ENCODE data around the gene GIMAP7.

GIMAP7 gene

GRCh38 chr7:150514748-150515222 is at the start of gene GIMAP7:
Gene GIMAP7 (plus strand): TSS chr7:150514872. CDS start chr7:150519975, 5,103 bp downstream.
- POLR2A ChIA-PET: no interaction called here
- CTCF ChIA-PET: no interaction called here
- DNase-seq (ENCODE audit: extremely low spot score): no peak
- no peak for TF ChIP-seq L3MBTL2 (conservative IDR thresholded peaks at IDR 0.05)
- no peak for TF ChIP-seq FOXA1 (IDR thresholded peaks at IDR 0.05)
- TF ChIP-seq SP1 (IDR thresholded peaks at IDR 0.05): no peak
- no peak for TF ChIP-seq PKNOX1 (IDR thresholded peaks at IDR 0.05)
- TF ChIP-seq FOXK2 (IDR thresholded peaks at IDR 0.05): no peak
- no peak for TF ChIP-seq ZNF384 (IDR thresholded peaks at IDR 0.05)

GRCh38 chr7:150464962-150465361 is 49.7 kb upstream of the GIMAP7 start:
- DNase-seq (ENCODE audit: extremely low spot score): no peak
- no peak for TF ChIP-seq TARDBP (IDR thresholded peaks at IDR 0.05)
- TF ChIP-seq CTBP1 (IDR thresholded peaks at IDR 0.05; ENCODE audit: borderline replicate concordance): no peak
- no peak for TF ChIP-seq FOXK2 (IDR thresholded peaks at IDR 0.05)
- TF ChIP-seq NFRKB (IDR thresholded peaks at IDR 0.05): no peak
- TF ChIP-seq LEF1 (IDR thresholded peaks at IDR 0.05; ENCODE audit: borderline replicate concordance): no peak
- TF ChIP-seq HDGF (IDR thresholded peaks at IDR 0.05; ENCODE audit: borderline replicate concordance): no peak
- TF ChIP-seq ARNT (IDR thresholded peaks at IDR 0.05): no peak
- POLR2A ChIA-PET: no interaction called here
- CTCF ChIA-PET: interaction anchor here (0.5 kb wide), 1 partner anchor 74 kb away, joined by 3 read pairs; no protein-coding TSS in a partner anchor

GRCh38 chr7:150465414-150465813 is 49.3 kb upstream of the GIMAP7 start:
- no peak for TF ChIP-seq ARNT (IDR thresholded peaks at IDR 0.05)
- ChIA-PET POLR2A (no interaction called here), CTCF (interaction anchor here (0.5 kb wide), 1 partner anchor 73 kb away, joined by 3 read pairs; no protein-coding TSS in a partner anchor)
- no peak for DNase-seq (ENCODE audit: extremely low spot score)

GRCh38 chr7:150466477-150466876 is 48.2 kb upstream of the GIMAP7 start:
- POLR2A ChIA-PET: no interaction called here
- TF ChIP-seq L3MBTL2 (conservative IDR thresholded peaks at IDR 0.05): no peak
- TF ChIP-seq PKNOX1 (IDR thresholded peaks at IDR 0.05): no peak
- no peak for TF ChIP-seq FOXA1 (IDR thresholded peaks at IDR 0.05)
- TF ChIP-seq TARDBP (IDR thresholded peaks at IDR 0.05): no peak
- no peak for TF ChIP-seq LEF1 (IDR thresholded peaks at IDR 0.05; ENCODE audit: borderline replicate concordance)
- no peak for TF ChIP-seq CTBP1 (IDR thresholded peaks at IDR 0.05; ENCODE audit: borderline replicate concordance)
- no peak for TF ChIP-seq HDGF (IDR thresholded peaks at IDR 0.05; ENCODE audit: borderline replicate concordance)
- no peak for TF ChIP-seq ZNF384 (IDR thresholded peaks at IDR 0.05)
- CTCF ChIA-PET: no interaction called here
- no peak for DNase-seq (ENCODE audit: extremely low spot score)

GRCh38 chr7:150468241-150468640 is 46.4 kb upstream of the GIMAP7 start:
- CTCF ChIA-PET: interaction anchor here (0.6 to 0.9 kb wide), 2 partner anchors 48 to 798 kb away, joined by 3 read pairs; no protein-coding TSS in a partner anchor
- POLR2A ChIA-PET: no interaction called here
- TF ChIP-seq LEF1 (IDR thresholded peaks at IDR 0.05; ENCODE audit: borderline replicate concordance) (no peak), L3MBTL2 (conservative IDR thresholded peaks at IDR 0.05) (no peak), FOXA1 (IDR thresholded peaks at IDR 0.05) (no peak), ZNF384 (IDR thresholded peaks at IDR 0.05) (no peak), BHLHE40 (IDR thresholded peaks at IDR 0.05; ENCODE audit: borderline replicate concordance) (no peak), SUZ12 (IDR thresholded peaks at IDR 0.05) (no peak), SP1 (IDR thresholded peaks at IDR 0.05) (no peak), TARDBP (IDR thresholded peaks at IDR 0.05) (no peak), NFRKB (IDR thresholded peaks at IDR 0.05) (no peak), ELF4 (IDR thresholded peaks at IDR 0.05) (no peak), HDGF (IDR thresholded peaks at IDR 0.05; ENCODE audit: borderline replicate concordance) (no peak), ARNT (IDR thresholded peaks at IDR 0.05) (no peak), FOXM1 (IDR thresholded peaks at IDR 0.05; ENCODE audit: borderline replicate concordance) (no peak)
- DNase-seq (ENCODE audit: extremely low spot score): no peak

- CTCF ChIA-PET: interaction anchor here (0.7 to 1.1 kb wide), 2 partner anchors 15 to 16 kb away, joined by 3 read pairs; no protein-coding TSS in a partner anchor
- POLR2A ChIA-PET: no interaction called here
- DNase-seq (ENCODE audit: extremely low spot score): no peak
- no peak for TF ChIP-seq SP1 (IDR thresholded peaks at IDR 0.05)
- TF ChIP-seq SUZ12 (IDR thresholded peaks at IDR 0.05): no peak
- no peak for TF ChIP-seq BHLHE40 (IDR thresholded peaks at IDR 0.05; ENCODE audit: borderline replicate concordance)
- no peak for TF ChIP-seq ELF4 (IDR thresholded peaks at IDR 0.05)
- no peak for TF ChIP-seq L3MBTL2 (conservative IDR thresholded peaks at IDR 0.05)
- TF ChIP-seq FOXK2 (IDR thresholded peaks at IDR 0.05): no peak
- no peak for TF ChIP-seq FOXA1 (IDR thresholded peaks at IDR 0.05)
- no peak for TF ChIP-seq LEF1 (IDR thresholded peaks at IDR 0.05; ENCODE audit: borderline replicate concordance)
- no peak for TF ChIP-seq HDGF (IDR thresholded peaks at IDR 0.05; ENCODE audit: borderline replicate concordance)
- no peak for TF ChIP-seq TARDBP (IDR thresholded peaks at IDR 0.05)
- no peak for TF ChIP-seq PKNOX1 (IDR thresholded peaks at IDR 0.05)
- no peak for TF ChIP-seq ZNF384 (IDR thresholded peaks at IDR 0.05)
- no peak for TF ChIP-seq NFRKB (IDR thresholded peaks at IDR 0.05)
- TF ChIP-seq CTBP1 (IDR thresholded peaks at IDR 0.05; ENCODE audit: borderline replicate concordance): no peak
- TF ChIP-seq FOXM1 (IDR thresholded peaks at IDR 0.05; ENCODE audit: borderline replicate concordance): no peak
Observed at GRCh38 chr7:150471886-150472285, 42.8 kb upstream of the GIMAP7 start.

- no peak for DNase-seq (ENCODE audit: extremely low spot score)
- TF ChIP-seq L3MBTL2 (conservative IDR thresholded peaks at IDR 0.05) (no peak), LEF1 (IDR thresholded peaks at IDR 0.05; ENCODE audit: borderline replicate concordance) (no peak), SUZ12 (IDR thresholded peaks at IDR 0.05) (no peak), CTBP1 (IDR thresholded peaks at IDR 0.05; ENCODE audit: borderline replicate concordance) (no peak), TARDBP (IDR thresholded peaks at IDR 0.05) (no peak), FOXM1 (IDR thresholded peaks at IDR 0.05; ENCODE audit: borderline replicate concordance) (no peak), FOXK2 (IDR thresholded peaks at IDR 0.05) (no peak), NFRKB (IDR thresholded peaks at IDR 0.05) (no peak), ZNF384 (IDR thresholded peaks at IDR 0.05) (no peak), HDGF (IDR thresholded peaks at IDR 0.05; ENCODE audit: borderline replicate concordance) (no peak), FOXA1 (IDR thresholded peaks at IDR 0.05) (no peak), ARNT (IDR thresholded peaks at IDR 0.05) (no peak), ELF4 (IDR thresholded peaks at IDR 0.05) (no peak), PKNOX1 (IDR thresholded peaks at IDR 0.05) (no peak)
- ChIA-PET POLR2A (no interaction called here), CTCF (no interaction called here)
Observed at GRCh38 chr7:150473902-150474301, 40.8 kb upstream of the GIMAP7 start.

Data from HEK293T (cell line).